GM21825 (cell line): Measurements from ENCODE around the gene CRLF3.
"Not testable (repeated sequence)": the region's sequence is repeated elsewhere in the genome, so short reads cannot be mapped to it uniquely, and the experiment has no call there.

Experiments
- ATAC-seq: cut with Tn5 transposase; IDR thresholded peaks from one replicate; pipeline ENCODE4 v1.9.1; 2021; ENCODE audit warnings: mild to moderate bottlenecking, moderate library complexity; ENCODE audit not compliant: unreplicated experiment

CRLF3 gene, protein sequence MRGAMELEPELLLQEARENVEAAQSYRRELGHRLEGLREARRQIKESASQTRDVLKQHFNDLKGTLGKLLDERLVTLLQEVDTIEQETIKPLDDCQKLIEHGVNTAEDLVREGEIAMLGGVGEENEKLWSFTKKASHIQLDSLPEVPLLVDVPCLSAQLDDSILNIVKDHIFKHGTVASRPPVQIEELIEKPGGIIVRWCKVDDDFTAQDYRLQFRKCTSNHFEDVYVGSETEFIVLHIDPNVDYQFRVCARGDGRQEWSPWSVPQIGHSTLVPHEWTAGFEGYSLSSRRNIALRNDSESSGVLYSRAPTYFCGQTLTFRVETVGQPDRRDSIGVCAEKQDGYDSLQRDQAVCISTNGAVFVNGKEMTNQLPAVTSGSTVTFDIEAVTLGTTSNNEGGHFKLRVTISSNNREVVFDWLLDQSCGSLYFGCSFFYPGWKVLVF

GRCh38 chr17:30824356-30825145, at the start of gene CRLF3:
Gene CRLF3, minus strand, starts transcription at chr17:30824692. Its CDS starts 41 bp downstream, at chr17:30824651.
- peak; percentile 85 for ATAC-seq

DNA sequence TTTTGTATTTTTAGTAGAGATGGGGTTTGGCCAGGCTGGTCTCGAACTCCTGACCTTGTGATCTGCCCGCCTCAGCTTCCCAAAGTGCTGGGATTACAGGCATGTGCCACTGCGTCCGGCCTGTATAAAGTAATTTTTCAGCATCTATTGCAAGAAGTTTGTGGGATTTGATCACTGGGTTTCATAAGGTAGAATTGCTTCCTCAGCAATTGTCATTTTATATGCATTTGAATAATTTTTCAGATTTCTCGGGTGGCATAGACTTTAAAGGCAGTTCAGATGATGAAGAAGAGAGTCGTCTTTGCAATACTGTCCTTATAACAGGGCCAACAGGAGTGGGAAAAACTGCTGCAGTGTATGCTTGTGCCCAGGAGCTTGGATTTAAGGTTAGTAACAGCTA, 44.5 kb upstream of the CRLF3 start:
- no peak for ATAC-seq

DNA sequence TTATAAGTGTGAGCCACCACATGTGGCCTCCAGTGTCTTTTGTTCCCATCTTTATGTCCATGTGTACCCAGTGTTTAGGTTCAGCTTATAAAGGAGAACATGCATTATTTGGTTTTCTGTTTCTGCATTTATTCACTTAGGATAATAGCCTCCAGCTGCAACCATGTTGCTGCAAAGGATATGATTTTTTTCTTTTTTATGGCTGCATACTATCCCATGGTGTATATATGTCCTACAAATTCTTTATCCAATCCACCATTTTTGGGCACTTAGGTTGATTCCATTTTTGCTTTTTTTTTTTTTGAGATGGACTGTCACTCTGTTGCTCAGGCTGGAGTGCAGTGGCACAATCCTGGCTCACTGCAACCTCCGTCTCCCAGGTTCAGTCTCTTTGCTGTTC, 40.1 kb upstream of the CRLF3 start:
- ATAC-seq, result no peak

DNA sequence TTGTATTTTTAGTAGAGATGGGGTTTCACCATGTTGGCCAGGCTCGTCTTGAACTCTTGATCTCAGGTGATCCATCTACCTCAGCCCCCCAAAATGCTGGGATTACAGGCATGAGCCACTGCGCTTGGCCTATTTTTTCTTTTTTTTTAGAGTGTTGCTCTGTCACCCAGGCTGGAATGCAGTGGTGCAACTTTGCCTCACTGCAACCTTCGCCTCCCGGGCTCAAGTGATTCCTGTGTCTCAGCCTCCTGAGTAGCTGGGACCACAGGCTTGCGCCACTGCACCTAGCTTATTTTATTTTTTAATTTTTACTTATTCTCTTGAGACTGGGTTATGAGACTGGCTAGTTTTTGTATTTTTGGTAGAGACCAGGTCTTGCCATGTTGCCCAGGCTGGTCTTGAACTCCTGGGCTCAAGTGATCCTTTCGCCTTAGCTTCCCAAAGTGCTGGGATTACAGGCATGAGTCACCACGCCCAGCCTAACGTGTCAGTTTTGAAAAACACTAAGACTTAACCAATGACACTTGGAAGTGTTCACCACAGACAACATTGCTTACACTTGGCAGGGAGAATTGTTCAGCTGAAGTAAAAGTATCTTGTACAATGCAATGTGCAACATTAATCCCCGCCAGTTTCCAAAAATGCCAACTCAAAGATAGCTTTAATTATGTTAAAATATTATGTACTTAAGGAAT, 34.2 kb upstream of the CRLF3 start:
- no peak for ATAC-seq

DNA sequence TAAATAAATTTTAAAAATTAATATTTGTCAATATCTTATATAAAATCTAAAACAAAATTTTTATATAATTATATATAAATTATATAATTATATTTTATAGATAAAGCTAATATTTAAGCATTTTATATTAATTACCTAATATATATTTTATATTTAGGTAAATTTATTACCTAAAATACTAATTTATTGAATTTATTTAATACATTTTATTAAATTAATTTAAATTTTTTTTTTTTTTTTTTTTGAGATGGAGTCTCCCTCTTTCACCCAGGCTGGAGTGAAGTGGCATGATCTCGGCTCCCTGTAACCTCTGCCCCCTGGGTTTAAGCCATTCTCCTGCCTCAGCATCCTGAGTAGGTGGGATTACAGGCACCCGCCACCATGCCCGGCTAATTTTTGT, 29.7 kb upstream of the CRLF3 start:
- ATAC-seq, result no peak

DNA sequence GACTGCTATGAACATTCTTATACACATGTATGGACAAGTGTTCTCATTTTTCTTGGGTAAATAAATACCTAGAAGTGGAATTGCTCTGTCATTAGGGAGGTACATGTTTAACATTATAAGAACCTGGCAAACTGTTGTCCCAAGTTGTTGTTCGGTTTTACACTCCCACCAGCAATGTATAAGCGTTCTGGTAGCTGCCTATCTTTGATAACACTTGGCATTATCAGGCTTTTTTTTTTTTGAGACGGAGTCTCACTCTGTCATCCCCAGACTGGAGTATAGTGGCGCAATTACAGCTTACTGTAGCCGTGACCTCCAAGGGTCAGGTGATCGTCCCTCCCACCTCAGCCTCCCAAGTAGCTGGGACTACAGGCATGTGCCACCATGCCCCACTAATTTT, 23.5 kb upstream of the CRLF3 start:
- ATAC-seq, result no peak

DNA sequence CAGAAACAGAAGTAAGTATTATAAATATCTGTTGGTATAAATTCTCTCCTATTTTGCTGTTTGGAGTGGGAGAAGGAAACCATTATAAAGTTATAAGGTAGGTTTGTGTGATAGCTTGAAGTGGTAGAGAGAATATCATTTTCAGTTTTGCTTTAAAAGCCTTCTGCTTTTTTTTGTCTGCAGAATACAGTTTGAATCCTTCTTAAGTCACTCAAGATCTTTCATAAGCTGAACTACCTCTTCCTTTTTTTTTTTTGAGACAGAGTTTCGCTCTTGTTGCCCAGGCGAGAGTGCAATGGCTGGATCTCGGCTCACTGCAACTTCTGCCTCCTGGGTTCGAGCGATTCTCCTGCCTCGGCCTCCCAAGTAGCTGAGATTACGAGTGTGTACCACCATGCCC, 16.3 kb upstream of the CRLF3 start:
- no peak for ATAC-seq

- no peak for ATAC-seq
Observed at GRCh38 chr17:30838202-30838807, 13.8 kb upstream of the CRLF3 start.

DNA sequence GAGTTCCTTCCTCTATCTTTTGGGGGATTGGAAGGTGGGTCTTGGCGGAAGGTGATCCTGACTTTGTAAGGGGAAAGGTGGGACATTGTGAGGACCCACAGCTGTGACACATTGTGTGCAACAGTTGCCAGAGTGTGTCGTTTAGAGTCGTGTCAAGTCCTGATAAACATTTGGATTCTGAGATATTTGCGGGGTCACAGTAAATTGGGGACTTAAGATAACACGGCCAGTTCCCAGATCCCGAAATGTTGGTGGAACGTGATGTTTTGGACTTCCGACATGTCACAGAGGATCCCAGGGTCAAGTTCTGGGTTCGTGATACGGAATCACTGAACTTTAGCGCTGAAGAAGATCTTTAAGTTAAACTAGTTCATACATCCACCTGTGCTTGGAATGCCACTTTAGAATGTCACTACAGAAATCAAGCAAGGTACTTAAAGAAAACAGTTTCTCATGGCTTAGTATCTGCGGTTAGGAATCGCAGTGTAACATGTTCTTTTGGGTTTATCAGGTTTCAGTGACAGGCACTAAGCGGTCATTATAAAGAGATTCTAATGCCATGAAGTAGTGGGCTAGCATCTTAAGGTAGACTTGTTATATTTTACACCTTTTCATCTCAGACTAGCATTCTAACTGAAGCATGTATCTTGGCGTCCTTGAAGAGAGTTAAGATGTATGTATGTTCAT, 8.1 kb upstream of the CRLF3 start:
- ATAC-seq, result no peak

DNA sequence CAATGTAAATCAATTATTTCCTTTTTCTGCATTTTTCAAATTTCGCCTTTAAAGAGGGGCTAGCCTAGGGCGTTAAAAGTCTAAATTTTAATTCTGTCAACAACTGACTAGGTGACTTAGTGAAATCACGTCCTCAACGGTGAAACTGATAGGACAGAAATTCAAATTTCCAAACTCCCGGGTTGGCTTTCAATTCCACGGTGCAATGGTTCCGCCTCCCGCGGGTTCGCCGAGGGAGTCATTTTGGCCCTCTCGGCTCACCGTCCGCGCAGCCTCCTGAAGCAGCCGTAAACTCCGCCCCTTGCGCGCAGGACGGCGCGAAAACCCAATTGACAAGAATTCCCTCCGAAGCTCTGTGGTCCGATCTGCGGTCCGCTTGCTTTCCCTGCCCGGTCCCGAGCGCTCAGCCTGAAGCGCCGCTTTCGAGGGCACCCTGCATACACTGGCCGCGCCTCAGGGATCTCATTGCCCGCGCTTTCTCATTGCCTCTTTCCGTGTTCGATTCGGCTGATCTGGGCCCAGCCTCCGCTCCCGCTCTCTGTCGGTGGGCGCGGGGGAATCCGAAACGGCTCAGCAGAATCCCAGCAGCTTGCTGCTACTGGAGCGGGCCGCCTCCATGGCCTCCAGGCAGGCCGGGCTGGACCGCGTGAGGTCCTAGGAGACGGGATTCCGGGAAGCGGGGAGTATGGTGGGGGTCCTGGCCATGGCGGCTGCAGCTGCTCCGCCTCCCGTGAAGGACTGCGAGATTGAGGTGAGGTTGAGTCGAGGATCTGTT, 7.4 kb upstream of the CRLF3 start, which contains the start of gene ATAD5:
ATAD5 (plus strand) TSS at position 304 of the 775 bp plus-strand sequence; CDS start at position 686, 382 bp downstream.
- peak; percentile 71 for ATAC-seq

DNA sequence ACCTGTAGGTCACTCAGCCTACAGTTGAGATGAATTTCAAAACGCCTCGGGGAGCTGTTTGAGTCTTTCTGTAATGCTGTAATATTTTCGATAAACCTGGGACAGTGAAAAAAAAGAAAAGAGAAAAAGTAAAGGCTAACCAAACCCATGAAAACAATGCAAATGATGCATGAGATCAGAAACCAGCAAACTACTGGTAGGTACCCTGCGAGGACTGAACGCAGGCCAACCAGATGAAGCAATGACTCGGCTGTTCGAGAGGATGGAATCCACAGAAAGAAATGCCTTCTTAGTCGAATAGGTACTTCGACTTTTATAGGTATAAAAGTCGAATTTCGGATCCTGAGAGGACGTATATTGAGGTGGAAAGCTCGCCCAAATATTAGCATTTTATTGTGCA, 6.8 kb upstream of the CRLF3 start:
- ATAC-seq, result no peak

GRCh38 chr17:30829022-30829421, 4.5 kb upstream of the CRLF3 start:
- no peak for ATAC-seq

DNA sequence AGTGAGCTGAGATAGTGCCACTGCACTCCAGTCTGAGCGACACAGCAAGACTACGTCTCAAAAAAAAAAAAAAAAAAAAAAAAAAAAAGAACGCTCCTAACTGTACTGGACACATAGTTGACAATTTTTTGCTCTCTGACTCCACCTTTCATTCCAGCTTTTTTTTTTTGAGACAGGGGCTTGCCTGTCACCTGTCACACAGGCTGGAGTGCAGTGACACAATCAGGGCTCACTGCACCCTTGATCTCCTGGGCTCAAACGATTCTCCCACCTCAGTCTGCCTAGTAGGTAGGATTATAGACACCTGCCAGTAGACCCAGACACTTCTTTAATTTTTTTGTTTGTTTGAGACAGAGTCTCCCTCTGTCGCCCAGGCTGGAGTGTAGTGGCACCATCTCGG, 2.6 kb upstream of the CRLF3 start:
- ATAC-seq, result no peak

DNA sequence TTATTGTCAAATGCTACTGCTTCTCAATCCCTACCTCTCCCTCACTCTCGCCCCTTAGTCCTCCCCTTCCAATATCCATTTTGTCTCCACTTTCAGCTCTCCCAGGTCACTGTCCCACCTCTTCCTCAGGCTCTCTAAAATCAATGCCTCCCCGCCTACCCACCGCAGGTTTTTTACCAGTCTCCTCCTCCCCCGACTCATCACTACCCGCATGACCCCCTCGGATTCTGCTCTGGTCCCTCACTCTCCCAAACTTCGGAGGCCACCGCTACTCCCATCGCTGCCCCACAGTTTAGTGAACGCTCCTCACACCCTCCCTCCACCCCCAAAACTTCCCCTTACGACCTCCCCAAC, 513 bp downstream of the CRLF3 start:
- ATAC-seq, result no peak

DNA sequence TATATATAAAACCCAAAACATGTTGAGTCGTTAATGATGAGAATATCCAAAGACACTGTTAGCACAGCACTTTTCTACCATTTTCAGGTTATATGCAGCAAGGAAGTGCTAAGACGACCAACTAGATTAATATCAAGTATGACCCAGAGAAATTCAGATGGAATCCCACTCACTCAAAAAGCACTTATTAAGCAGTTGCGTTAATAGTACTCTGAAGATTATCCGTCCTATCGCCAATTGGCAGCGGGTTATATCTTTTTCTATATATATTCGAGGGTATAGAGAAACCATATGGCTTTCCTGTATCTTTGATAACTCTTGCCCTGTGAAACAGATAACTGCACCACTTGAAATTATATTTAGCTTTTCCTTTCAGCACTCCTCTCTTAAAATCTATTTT, 1.1 kb downstream of the CRLF3 start:
- no peak for ATAC-seq

GRCh38 chr17:30822919-30823318, 1.6 kb downstream of the CRLF3 start:
- ATAC-seq, result not testable (repeated sequence)

- no peak for ATAC-seq
Observed at GRCh38 chr17:30821871-30822723, 2.4 kb downstream of the CRLF3 start.

- ATAC-seq, result no peak
Observed at GRCh38 chr17:30819971-30820705, 4.4 kb downstream of the CRLF3 start.
